ENCODE data around the gene ZFPM1.
A peak's percentile ranks its signal among the peaks of the same experiment; 100 is the strongest.

The ZFPM1 gene

GRCh38 chr16:88451586-88452481, 1.2 kb upstream of the ZFPM1 start:
- no peak for DNase-seq (ENCODE audit: low spot score)

DNA sequence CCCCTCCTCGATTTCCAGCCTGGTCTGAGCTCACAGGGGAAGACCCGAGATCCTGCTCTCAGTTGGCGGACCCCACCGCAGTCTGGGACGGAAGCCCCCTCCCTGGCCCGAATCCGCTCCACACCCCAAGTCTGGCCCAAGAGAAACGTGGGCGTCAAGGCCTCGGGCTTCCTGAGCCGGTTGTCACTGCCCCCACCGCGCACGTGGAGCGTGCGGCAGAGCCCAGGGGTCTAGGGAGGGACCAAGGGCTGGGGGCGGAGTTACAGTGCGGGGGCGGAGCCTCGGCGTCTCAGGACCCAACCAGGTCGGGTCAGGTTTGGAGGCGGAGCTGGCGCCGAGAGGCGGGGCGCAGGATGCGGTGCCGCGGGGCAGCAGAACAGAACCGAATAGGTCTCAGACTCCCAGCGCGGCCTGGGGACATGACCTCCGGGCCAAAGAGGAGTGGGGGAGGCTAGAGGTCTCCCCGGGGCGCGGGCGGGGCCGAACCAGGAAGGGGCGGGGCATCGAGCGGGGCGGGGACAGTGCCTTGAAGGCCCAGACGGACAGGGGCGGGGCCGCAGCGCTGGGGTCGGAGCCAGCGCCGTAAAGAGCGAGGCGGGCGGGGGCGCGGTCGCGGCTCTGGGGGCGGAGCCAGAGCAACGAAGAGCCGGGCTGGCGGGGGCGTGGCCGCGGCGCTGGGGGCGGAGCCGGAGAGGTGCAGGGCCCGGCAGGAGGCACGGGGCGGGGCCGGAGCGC, 431 bp upstream of the ZFPM1 start:
- DNase-seq (ENCODE audit: low spot score), result peak; percentile 99

DNA sequence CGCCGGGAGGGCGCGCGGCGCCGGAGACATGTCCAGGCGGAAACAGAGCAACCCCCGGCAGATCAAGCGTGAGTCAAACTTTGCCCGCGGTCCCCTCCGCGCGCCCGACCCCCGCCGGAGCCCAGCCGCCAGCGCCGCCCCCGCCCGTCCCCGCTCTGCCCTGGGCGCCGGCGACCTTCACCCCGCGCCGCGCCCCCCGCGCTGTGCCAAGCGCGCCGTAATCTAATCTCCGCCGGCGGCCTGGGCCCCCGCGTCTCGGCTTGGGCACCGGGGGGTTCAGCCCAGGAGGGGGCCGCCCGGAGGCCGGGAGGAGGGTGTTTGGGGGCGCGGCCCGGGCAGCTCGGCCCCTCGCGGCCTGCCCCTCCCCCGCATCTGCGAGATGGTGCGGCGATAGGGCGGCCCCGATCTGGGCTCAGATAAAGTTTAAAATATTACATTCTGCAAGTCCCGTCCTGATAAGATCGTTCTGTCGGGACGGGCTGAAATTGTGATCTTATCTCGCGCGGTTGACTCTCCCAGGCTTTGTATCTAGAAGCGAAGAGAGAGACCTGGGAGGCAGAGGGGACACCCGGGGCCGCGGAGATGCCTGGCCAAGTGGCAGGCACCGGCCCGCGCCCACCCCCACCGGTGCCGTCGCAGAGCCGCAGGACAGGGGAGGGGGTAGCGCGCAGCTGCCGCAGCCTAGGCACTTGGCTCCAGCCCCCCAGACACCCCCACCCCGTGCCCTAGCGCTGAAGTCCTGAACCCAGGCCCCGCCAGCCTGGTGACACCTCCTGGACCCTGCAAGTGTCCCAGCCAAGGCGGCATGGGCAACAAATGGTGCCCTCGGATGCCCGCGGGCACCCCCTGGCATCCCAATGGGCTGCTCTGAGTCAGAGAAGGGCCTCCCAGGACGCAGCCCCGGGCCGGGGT, 787 bp downstream of the ZFPM1 start:
- DNase-seq (ENCODE audit: low spot score), result peak; percentile 63

GRCh38 chr16:88454523-88454947, 1.5 kb downstream of the ZFPM1 start:
- DNase-seq (ENCODE audit: low spot score), result no peak

GRCh38 chr16:88455610-88456355, 2.7 kb downstream of the ZFPM1 start:
- peak; percentile 76 for DNase-seq (ENCODE audit: low spot score)

GRCh38 chr16:88456356-88457292, 3.5 kb downstream of the ZFPM1 start:
- no peak for DNase-seq (ENCODE audit: low spot score)

DNA sequence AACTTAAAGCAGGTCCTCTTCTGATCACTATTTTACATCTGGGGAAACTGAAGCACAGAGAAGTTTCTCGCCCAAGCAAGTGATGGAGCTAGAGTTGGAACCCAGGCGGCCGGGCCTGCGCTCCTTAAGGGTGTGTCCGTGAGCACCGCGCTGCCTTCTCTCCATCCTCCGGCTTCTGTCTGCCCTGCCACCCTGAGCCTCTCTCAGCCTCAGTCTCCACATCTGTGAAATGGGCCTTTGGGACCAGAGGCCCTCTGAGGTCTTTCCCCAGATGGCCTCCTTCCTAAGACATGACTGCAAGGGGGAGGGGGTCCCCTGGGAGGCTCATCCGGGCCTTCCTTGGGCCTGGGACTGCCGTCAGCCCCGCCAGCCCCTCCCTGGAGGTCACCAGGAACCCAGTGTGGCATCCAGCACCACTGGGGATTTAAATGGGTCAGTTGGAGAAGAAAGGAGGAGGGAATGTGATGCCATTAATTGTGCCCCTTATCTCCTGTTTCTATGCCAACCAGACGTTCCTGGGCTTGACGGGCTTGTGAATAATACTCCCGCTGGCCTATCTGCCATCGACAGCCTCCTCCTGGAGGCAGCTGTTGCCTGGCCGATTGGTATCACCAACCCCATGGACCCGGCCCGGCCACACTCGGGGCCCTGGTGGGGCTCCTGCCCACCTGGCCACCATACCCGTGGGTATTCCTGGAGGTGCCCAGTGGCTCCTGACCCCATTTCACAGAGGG, 5.1 kb downstream of the ZFPM1 start:
- DNase-seq (ENCODE audit: low spot score), result no peak

DNA sequence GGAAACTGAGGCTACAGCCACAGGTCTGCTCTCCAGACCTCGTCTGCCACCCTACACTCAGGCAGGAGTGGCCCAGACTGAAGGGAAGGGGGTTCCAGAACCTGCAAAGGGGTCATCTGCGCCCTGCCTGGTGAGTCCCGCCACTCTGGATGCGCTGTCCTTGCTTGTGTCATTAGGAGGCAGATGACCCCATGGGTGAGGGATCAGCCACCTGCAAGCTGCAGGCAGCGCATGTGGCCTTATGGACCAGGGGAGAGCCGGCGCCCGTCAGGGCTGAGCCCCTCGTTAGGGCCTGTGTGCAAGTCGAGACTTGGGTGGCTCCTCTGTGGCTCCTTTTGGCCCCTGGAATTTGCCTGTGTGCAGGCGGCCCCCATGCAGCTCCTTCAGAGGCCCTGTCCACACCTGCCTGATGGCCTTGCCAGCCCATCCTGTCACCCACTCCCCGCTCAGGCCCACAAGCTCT, 5.7 kb downstream of the ZFPM1 start:
- DNase-seq (ENCODE audit: low spot score), result no peak

GRCh38 chr16:88459366-88460073, 6.4 kb downstream of the ZFPM1 start:
- DNase-seq (ENCODE audit: low spot score), result no peak

DNA sequence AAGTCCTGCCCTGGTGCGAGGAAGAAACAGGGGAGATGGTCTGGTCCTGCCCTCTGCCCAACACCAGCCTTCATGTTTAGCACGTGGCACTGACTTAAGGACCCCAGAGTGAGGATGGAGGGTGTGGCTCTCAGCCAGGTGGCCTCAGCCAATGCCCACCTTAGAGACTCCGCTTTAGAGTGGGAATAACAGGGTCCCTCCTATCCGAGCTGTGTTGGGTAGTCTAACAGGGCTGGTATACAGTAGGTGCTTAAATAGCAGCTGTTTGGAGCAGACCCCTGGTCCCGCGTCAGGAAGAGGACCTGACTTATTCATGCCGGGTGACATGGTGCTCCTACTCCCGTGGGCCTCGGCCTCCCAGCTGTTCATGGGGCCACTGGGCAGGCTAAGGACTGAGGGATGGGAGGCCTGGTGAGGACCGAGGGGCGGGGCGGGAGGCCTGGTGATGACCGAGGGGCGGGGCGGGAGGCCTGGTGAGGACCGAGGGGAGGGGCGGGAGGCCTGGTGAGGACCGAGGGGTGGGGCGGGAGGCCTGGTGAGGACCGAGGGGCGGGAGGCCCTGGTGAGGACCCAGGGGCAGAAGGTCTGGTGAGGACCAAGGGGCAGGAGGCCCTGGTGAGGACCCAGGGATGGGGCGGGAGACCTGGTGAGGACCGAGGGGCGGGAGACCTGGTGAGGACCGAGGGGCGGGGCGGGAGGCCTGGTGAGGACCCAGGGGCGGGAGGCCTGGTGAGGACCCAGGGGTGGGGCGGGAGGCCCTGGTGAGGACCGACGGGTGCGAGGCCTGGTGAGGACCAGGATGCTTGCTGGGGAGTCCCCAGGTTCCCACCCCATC, 7.6 kb downstream of the ZFPM1 start:
- DNase-seq (ENCODE audit: low spot score), result no peak

DNA sequence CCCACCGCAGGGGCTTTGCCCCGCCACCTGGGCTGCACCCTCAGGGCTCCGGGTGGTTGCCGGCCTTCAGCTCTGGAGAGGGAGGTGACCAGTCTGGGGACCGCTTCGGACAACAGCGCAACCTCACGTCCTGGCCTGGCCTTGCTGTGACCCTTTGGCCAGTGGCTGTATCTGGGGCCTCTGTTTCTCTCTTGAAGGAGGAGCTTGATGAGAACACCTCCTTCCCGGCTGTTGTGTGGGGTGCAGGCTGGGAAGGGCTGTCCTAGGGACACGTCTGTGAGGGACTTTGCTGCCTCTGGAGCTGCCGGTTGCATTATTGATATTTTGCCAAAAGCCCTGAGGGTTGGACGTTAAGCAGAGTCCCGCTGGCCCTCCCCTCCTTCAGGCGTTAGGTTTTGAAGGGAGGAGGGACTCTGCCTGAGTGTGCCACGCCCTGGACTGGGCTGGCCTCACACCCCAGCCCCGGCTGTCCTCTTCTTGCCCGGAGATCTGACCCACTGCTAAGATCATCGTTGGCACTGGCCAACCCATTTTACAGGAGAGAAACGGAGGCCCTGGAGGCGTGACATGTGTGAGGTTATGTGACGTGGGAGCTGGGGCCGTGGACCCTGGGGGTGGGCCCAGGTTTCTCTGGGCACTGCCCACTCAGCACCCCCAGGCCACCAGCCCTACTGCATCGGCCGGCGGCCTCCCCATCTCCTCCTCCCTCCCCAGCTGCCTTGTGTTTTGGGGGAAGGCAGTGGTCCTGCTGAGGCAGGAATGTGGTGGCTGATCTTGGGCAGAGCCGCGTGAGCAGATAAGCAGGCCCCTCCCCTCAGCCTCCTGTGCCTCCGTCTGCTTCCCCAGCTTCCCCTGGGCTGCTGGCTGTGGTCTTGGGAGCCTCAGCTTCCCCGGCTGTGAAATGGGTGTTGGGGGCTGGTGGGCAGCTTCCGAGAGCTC, 8.5 kb downstream of the ZFPM1 start:
- peak; percentile 70 for DNase-seq (ENCODE audit: low spot score)

- DNase-seq (ENCODE audit: low spot score), result no peak
These were observed 9.3 kb downstream of the ZFPM1 start for GRCh38 chr16:88462396-88462795.

DNA sequence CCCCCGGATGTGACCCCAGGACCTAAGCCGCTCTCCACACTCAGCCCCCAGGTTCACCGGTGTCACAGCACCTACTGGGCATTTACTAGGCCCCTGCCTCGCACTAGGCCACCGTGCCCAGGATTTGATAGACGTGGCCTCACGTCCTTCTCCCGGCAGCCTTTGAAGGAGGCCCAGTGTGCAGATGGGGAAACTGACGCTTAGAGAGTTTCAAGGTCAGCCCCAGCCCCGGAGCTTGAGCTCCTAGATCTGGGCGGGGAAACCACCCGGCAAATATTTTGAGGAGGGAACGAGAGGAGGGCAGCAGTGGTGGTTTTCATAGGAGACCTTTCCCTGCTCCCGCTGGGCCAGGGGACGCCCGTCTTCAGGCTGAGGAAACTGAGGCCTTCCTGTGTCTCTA, 10.3 kb downstream of the ZFPM1 start:
- no peak for DNase-seq (ENCODE audit: low spot score)

DNA sequence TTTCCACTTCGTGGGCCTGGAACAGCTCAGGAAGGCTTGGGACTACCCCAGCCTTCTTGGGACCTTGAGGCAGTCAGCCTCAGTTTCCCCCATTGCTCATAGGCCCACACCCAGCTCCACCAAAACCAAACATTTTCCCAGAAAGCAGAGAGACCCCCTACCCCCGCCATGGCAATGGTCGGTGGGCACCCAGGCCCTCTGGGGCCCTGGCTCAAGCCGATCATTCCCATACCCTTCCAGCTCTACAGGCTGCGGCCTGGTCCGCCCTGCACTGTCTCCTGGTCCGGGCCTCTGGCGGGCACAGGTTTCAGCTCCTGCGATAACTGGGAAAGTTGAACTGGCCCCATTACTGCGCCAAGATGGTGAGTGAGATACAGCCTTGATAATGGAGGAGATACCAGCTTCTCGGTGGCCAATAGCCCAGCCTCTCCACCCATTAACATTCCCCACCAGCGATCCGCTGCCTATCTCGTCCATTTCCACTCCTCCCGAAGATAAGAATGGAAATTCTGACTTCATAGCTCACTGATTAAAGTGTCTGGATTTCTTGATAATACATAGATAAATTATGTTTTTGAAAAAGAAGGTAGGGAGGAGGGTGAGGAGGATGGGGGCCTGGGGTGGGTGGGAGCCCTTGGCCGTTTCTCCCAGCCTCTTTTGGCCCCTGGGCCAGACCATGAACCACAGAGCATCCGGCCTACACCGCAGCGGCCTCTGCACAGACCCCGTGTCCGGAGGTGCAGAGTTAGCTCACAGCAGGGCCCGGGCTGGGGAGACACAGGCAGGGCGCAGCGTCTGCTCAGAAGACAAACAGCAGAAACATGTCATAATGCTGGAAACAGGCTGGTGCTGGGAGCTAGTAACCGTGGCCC, 11.6 kb downstream of the ZFPM1 start:
- no peak for DNase-seq (ENCODE audit: low spot score)

- DNase-seq (ENCODE audit: low spot score), result no peak
These were observed 12.4 kb downstream of the ZFPM1 start for GRCh38 chr16:88465387-88465983.

Data from ecto neural progenitor cell (in vitro differentiated cells).